Measurements from ENCODE around the gene DENND1A.

Gene DENND1A

GRCh38 chr9:123483191-123483803, 446.6 kb downstream of the DENND1A start:
- no peak for DNase-seq (ENCODE audit: extremely low spot score)
- ChIA-PET POLR2A (no interaction called here), CTCF (no interaction called here)
- TF ChIP-seq CTCF (IDR thresholded peaks at IDR 0.05; ENCODE audit: control extremely low read depth, extremely low read depth, low read depth, missing control alignments) = no peak

- CTCF ChIA-PET = no interaction called here
- no peak for TF ChIP-seq CTCF (IDR thresholded peaks at IDR 0.05; ENCODE audit: control extremely low read depth, extremely low read depth, low read depth, missing control alignments)
- DNase-seq (ENCODE audit: extremely low spot score) = no peak
- POLR2A ChIA-PET = no interaction called here
These were observed 447.5 kb downstream of the DENND1A start for GRCh38 chr9:123482295-123482968.

GRCh38 chr9:123481209-123481865, 448.6 kb downstream of the DENND1A start:
- POLR2A ChIA-PET = no interaction called here
- CTCF ChIA-PET = interaction anchor here (1.3 to 2.7 kb wide), 2 partner anchors 8 to 13 kb away, joined by 4 to 10 read pairs; no protein-coding TSS in a partner anchor
- no peak for DNase-seq (ENCODE audit: extremely low spot score)
- TF ChIP-seq CTCF (IDR thresholded peaks at IDR 0.05; ENCODE audit: control extremely low read depth, extremely low read depth, low read depth, missing control alignments) = no peak

GRCh38 chr9:123480791-123481190, 449.1 kb downstream of the DENND1A start:
- POLR2A ChIA-PET = no interaction called here
- CTCF ChIA-PET = interaction anchor here (1.3 to 2.7 kb wide), 2 partner anchors 9 to 12 kb away, joined by 4 to 10 read pairs; no protein-coding TSS in a partner anchor
- TF ChIP-seq CTCF (IDR thresholded peaks at IDR 0.05; ENCODE audit: control extremely low read depth, extremely low read depth, low read depth, missing control alignments) = no peak
- no peak for DNase-seq (ENCODE audit: extremely low spot score)

GRCh38 chr9:123480096-123480495, 449.8 kb downstream of the DENND1A start:
- CTCF ChIA-PET = interaction anchor here (2.7 kb wide), 1 partner anchor 9 kb away, joined by 10 read pairs; no protein-coding TSS in a partner anchor
- TF ChIP-seq CTCF (IDR thresholded peaks at IDR 0.05; ENCODE audit: control extremely low read depth, extremely low read depth, low read depth, missing control alignments) = no peak
- POLR2A ChIA-PET = no interaction called here
- no peak for DNase-seq (ENCODE audit: extremely low spot score)

- CTCF ChIA-PET = interaction anchor here (2.7 kb wide), 1 partner anchor 10 kb away, joined by 10 read pairs; no protein-coding TSS in a partner anchor
- POLR2A ChIA-PET = no interaction called here
- DNase-seq (ENCODE audit: extremely low spot score) = no peak
- TF ChIP-seq CTCF (IDR thresholded peaks at IDR 0.05; ENCODE audit: control extremely low read depth, extremely low read depth, low read depth, missing control alignments) = no peak
These were observed 450.8 kb downstream of the DENND1A start for GRCh38 chr9:123478967-123479602.

Measured in GM10248 (cell line).